K562 (cell line): ENCODE data around the gene WBP2NL. TPM values are rescaled to one million over a fixed set of nuclear protein-coding genes. Genes with fewer than 3 reads are reported as not detected.

ENCODE experiments used
- ATAC-seq: fragments of 200-7000 bp; cut with Tn5 transposase; 3 replicates; pipeline ENCODE4 v1.9.1; 2020; ENCODE audit warnings: moderate library complexity
- BruUV-seq: library from RNA; stranded (reverse); fragments of 400-500 nt; replicated peaks from 2 replicates; lab custom pipeline; 2021; lab: Mats Ljungman, UMichigan
- CTCF ChIA-PET: fragments of 300-600 bp; formaldehyde crosslinking; extraction: SDS; loops from one replicate; lab custom pipeline; 2021; ENCODE audit warnings: low intra/inter-chr PET ratio; lab: Yijun Ruan, JAX
- POLR2A ChIA-PET: fragments of 300-600, 350-650 bp; sonication (Branson Sonifier 250); formaldehyde crosslinking; extraction: SDS; loops from one replicate; lab custom pipeline; 2021; ENCODE audit warnings: antibody characterized with exemption, inconsistent platforms; lab: Yijun Ruan, JAX
- DNase-seq, 4 experiments: peaks; one replicate each; pipeline versions ENCODE4 v3.0.0 to v3.0.0-alpha.2; 2011 to 2018; ENCODE audit warnings: low spot score in 3 of 4, mixed read lengths in 3 of 4; ENCODE audit errors: extremely low read depth in 1 of 4
- FAIRE-seq: peaks from 2 replicates; lab custom pipeline; 2011; peaks lifted over from hg19 to GRCh38; lab: Jason Lieb, UNC
- H2AFZ ChIP-seq: 2 replicates; pipeline ENCODE4 v1.6.0; 2011; ENCODE audit warnings: low read depth, low read length, control low read depth, inconsistent platforms
- H3K27ac ChIP-seq: fragments of 200-600 bp; 3 replicates; pipeline ENCODE4 v1.8.0; 2011; ENCODE audit warnings: low read depth, mild to moderate bottlenecking, control low read depth, inconsistent platforms, low read length, moderate library complexity, mixed read lengths; ENCODE audit errors: extremely low read depth
- H3K27me3 ChIP-seq, 2 experiments: fragments of 300-600 bp in 1 of 2; 2 replicates in 1 of 2; 3 replicates in 1 of 2; pipeline versions ENCODE4 v1.6.0 to v1.8.0; 2011; ENCODE audit warnings: inconsistent platforms in 2 of 2, low read length in 2 of 2, mild to moderate bottlenecking in 1 of 2, mixed read lengths in 1 of 2, moderate library complexity in 1 of 2; ENCODE audit not compliant: control insufficient read depth in 2 of 2, insufficient read depth in 2 of 2
- H3K36me3 ChIP-seq: fragments of 300-600 bp; 3 replicates; pipeline ENCODE4 v1.8.0; 2011; ENCODE audit warnings: mild to moderate bottlenecking, low read length, inconsistent platforms; ENCODE audit not compliant: control insufficient read depth, insufficient read depth
- H3K4me1 ChIP-seq, 2 experiments: fragments of 200-600 bp in 1 of 2; replicated peaks in 1 of 2; 2 replicates in 1 of 2; 3 replicates in 1 of 2; pipeline versions ENCODE4 v1.5.1 to v1.8.0; 2011; ENCODE audit warnings: inconsistent platforms in 2 of 2, low read length in 2 of 2, mild to moderate bottlenecking in 1 of 2, mixed read lengths in 1 of 2, moderate library complexity in 1 of 2; ENCODE audit not compliant: control insufficient read depth in 2 of 2, insufficient read depth in 2 of 2
- H3K4me2 ChIP-seq: 2 replicates; pipeline ENCODE4 v1.6.1; 2011; ENCODE audit warnings: low read length, control low read depth, inconsistent platforms, mixed read lengths; ENCODE audit not compliant: insufficient read depth
- H3K4me3 ChIP-seq: fragments of 200-600 bp; sonication (generic), shearing (Covaris generic); 2 replicates; pipeline ENCODE4 v1.5.1; 2016; ENCODE audit warnings: control low read depth, inconsistent platforms
- H3K79me2 ChIP-seq: fragments of 200-600 bp; 3 replicates; pipeline ENCODE4 v1.8.0; 2011; ENCODE audit warnings: low read length, inconsistent platforms; ENCODE audit not compliant: control insufficient read depth, insufficient read depth
- H3K9ac ChIP-seq, 2 experiments: 2 replicates each; pipeline versions ENCODE4 v1.6.0 to v1.6.1; 2011; ENCODE audit warnings: low read depth in 2 of 2, low read length in 2 of 2, control low read depth in 1 of 2, inconsistent platforms in 1 of 2, mild to moderate bottlenecking in 1 of 2, mixed read lengths in 1 of 2; ENCODE audit not compliant: insufficient read depth in 1 of 2
- H3K9me1 ChIP-seq: one replicate; pipeline ENCODE4 v1.6.0; 2011; ENCODE audit warnings: inconsistent platforms, mild to moderate bottlenecking, low read length, moderate library complexity; ENCODE audit not compliant: control insufficient read depth, insufficient read depth
- H3K9me3 ChIP-seq: replicated peaks from 2 replicates; pipeline ENCODE4 v1.5.1; 2011; ENCODE audit warnings: low read depth, low read length, inconsistent platforms; ENCODE audit not compliant: control insufficient read depth, insufficient read depth
- H4K20me1 ChIP-seq: replicated peaks from 2 replicates; pipeline ENCODE4 v1.6.1; 2011; ENCODE audit warnings: low read length, inconsistent platforms, mixed read lengths; ENCODE audit not compliant: control insufficient read depth, insufficient read depth
- POLR2B ChIP-seq: fragments of 450-650 bp; IDR thresholded peaks from 2 replicates; pipeline ENCODE4 v1.6.1; 2018; ENCODE audit warnings: low read depth; ENCODE audit not compliant: partially characterized antibody
- WGBS: fragments of 100-300 bp; shearing (Covaris generic); methylation state at CpG from one replicate; pipeline ENCODE4 v1.1.6; 2016; ENCODE audit warnings: low coverage, mixed read lengths; ENCODE audit not compliant: insufficient coverage; ENCODE audit errors: missing lambda C conversion rate; 5-methylcytosine and 5-hydroxymethylcytosine counted together
- in situ Hi-C: fragments of 300-500 bp; cut with MboI; formaldehyde crosslinking; loops from 4 replicates; pipeline ENCODE4 v1.15.0; 2018; ENCODE audit warnings: inconsistent platforms, mixed read lengths
- intact Hi-C: fragments of 100-400 bp; cut with micrococcal nuclease; formaldehyde crosslinking; loops from 2 replicates; pipeline ENCODE4 v1.14.2; 2022
- polyA plus RNA-seq, 8 experiments: library from polyadenylated mRNA; depleted of rRNA in 4 of 8; stranded (reverse) in 5 of 8; unstranded in 3 of 8; fragments of >200 nt; fragmentation: Nextera tagmentation in 2 of 8; fragmentation: Illumina TruSeq in 1 of 8; extraction: Ambion mirVana in 2 of 8; extraction: Trizol in 1 of 8; gene quantifications; 2 replicates each; pipeline versions ENCODE4 v1.2.1 to v1.2.3, GENCODE V29; 2011 to 2014; ENCODE audit warnings: inconsistent platforms in 1 of 8, missing spikeins in 1 of 8
- total RNA-seq, 7 experiments: library from RNA; depleted of rRNA in 6 of 7; stranded (reverse); fragments of >200 nt in 6 of 7; fragmentation: Illumina TruSeq in 2 of 7; extraction: Trizol in 2 of 7; gene quantifications; 2 replicates each; pipeline versions ENCODE4 v1.2.1 to v1.2.3, GENCODE V29; 2011 to 2021; ENCODE audit warnings: low replicate concordance in 1 of 7
- TF ChIP-seq, protein P1 (sequence below): fragments of 450-650 bp; formaldehyde crosslinking; IDR thresholded peaks from 2 replicates; pipeline ENCODE4 v1.4.0; 2022; ENCODE audit warnings: missing genetic modification characterization
- TF ChIP-seq, protein P2 (sequence below): IDR thresholded peaks from 3 replicates; pipeline ENCODE4 v1.6.1; 2011; ENCODE audit warnings: borderline replicate concordance, mild to moderate bottlenecking; ENCODE audit not compliant: insufficient read length, insufficient read depth

Gene WBP2NL
- total and polyA plus RNA-seq, 9 of the 15 experiments (the other 6 are each of a cell fraction or from before 2014, with no cell fraction given) = not detected

GRCh38 chr22:41989246-41989645 lies 9.3 kb upstream of the WBP2NL start:
- TF ChIP-seq, protein P1, sequence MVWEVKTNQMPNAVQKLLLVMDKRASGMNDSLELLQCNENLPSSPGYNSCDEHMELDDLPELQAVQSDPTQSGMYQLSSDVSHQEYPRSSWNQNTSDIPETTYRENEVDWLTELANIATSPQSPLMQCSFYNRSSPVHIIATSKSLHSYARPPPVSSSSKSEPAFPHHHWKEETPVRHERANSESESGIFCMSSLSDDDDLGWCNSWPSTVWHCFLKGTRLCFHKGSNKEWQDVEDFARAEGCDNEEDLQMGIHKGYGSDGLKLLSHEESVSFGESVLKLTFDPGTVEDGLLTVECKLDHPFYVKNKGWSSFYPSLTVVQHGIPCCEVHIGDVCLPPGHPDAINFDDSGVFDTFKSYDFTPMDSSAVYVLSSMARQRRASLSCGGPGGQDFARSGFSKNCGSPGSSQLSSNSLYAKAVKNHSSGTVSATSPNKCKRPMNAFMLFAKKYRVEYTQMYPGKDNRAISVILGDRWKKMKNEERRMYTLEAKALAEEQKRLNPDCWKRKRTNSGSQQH (CRISPR knock-in tag) = no peak
- TF ChIP-seq, protein P2, sequence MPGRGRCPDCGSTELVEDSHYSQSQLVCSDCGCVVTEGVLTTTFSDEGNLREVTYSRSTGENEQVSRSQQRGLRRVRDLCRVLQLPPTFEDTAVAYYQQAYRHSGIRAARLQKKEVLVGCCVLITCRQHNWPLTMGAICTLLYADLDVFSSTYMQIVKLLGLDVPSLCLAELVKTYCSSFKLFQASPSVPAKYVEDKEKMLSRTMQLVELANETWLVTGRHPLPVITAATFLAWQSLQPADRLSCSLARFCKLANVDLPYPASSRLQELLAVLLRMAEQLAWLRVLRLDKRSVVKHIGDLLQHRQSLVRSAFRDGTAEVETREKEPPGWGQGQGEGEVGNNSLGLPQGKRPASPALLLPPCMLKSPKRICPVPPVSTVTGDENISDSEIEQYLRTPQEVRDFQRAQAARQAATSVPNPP = no peak
- in situ Hi-C loops = no loop called here
- Histone ChIP-seq H3K4me2 (no peak overlapping the region), H3K9me3 (no peaks in the 10 kb centered on the region), H3K4me3 (no peak overlapping the region), H3K9ac (no peak overlapping the region), H3K36me3 (no peaks in the 10 kb centered on the region), H2AFZ (no peak overlapping the region), H3K27me3 (peaks cover 15 to 47% of the 10 kb centered on the region in 2 experiments; a peak in 4 of 5 replicates), H3K79me2 (no peaks in the 10 kb centered on the region), H3K9me1 (no peaks in the 10 kb centered on the region), H4K20me1 (no peaks in the 10 kb centered on the region), H3K27ac (no peak overlapping the region), H3K4me1 (no peaks in the 10 kb centered on the region)
- 0% methylated on average over 4 of the region's 4 CpGs for WGBS
- intact Hi-C loops = no loop called here
- ChIA-PET POLR2A (no interaction called here), CTCF (no interaction called here)
- BruUV-seq = no TSS peak
- no peak for FAIRE-seq
- no peak for ATAC-seq
- no peak for DNase-seq

GRCh38 chr22:41991111-41991510 lies 7.5 kb upstream of the WBP2NL start:
- 0% methylated on average over 7 of the region's 7 CpGs for WGBS
- no peak for ATAC-seq
- no peak for TF ChIP-seq POLR2B

More at GRCh38 chr22:41991111-41991510, 7.5 kb upstream of the WBP2NL start:
- ChIA-PET POLR2A (interaction anchor here (0.6 to 1.3 kb wide), 3 partner anchors 12 to 1402 kb away, joined by 3 to 5 read pairs (median 4); no protein-coding TSS in a partner anchor), CTCF (no interaction called here)
- no peak overlapping the region for H3K9ac ChIP-seq
- no peak overlapping the region for H2AFZ ChIP-seq
- no peaks in the 10 kb centered on the region for H3K79me2 ChIP-seq
- no peak overlapping the region for H3K27ac ChIP-seq
- H3K4me2 ChIP-seq = no peak overlapping the region
- in situ Hi-C loops (no loop called here), intact Hi-C loops (no loop called here)
- no peaks in the 10 kb centered on the region for H3K36me3 ChIP-seq
- peaks cover 15 to 54% of the 10 kb centered on the region in 2 experiments; a peak in 4 of 5 replicates for H3K27me3 ChIP-seq
- H3K9me1 ChIP-seq = no peaks in the 10 kb centered on the region
- no peaks in the 10 kb centered on the region for H3K4me1 ChIP-seq
- no peak for FAIRE-seq
- H3K4me3 ChIP-seq = no peak overlapping the region
- no peak for DNase-seq
- BruUV-seq = no TSS peak
- H3K9me3 ChIP-seq = no peaks in the 10 kb centered on the region
- no peaks in the 10 kb centered on the region for H4K20me1 ChIP-seq
